Breast epithelium (tissue), 3 donors: Measurements from ENCODE around the gene CYSTM1.
"Not testable (repeated sequence)": the region's sequence is repeated elsewhere in the genome, so short reads cannot be mapped to it uniquely, and the experiment has no call there.

Experiments
- CTCF ChIP-seq, 3 donors: fragments of 450-650 bp; IDR thresholded peaks; one replicate each; pipeline ENCODE4 v1.5.1; 2016 to 2017; ENCODE audit warnings: antibody characterized with exemption in 3 of 3, mild to moderate bottlenecking in 3 of 3, moderate library complexity in 3 of 3
- POLR2AphosphoS5 ChIP-seq, 3 donors: sonication (generic); formaldehyde crosslinking; IDR thresholded peaks; one replicate each; pipeline ENCODE4 v1.6.1; 2017; ENCODE audit warnings: antibody characterized with exemption in 3 of 3

GRCh38 chr5:140154710-140155381 lies 20.1 kb upstream of the CYSTM1 start:
- TF ChIP-seq CTCF, POLR2AphosphoS5 (IDR thresholded peaks at IDR 0.05): not testable (repeated sequence)
